HFFc6 (cell line): ENCODE measurements around the gene KSR2. TPM values are rescaled to one million over a fixed set of nuclear protein-coding genes. Genes with fewer than 3 reads are reported as not detected.

Experiments
- DNase-seq: peaks from one replicate; pipeline ENCODE4 v3.0.0-alpha.2; 2018
- H3K27ac Mint-ChIP-seq: 2 replicates; pipeline ENCODE4 v1.8.0; 2020; ENCODE audit warnings: mild to moderate bottlenecking, mixed read lengths
- H3K27me3 Mint-ChIP-seq: 2 replicates; pipeline ENCODE4 v1.8.0; 2021; ENCODE audit warnings: mild to moderate bottlenecking, moderate library complexity, mixed read lengths; ENCODE audit not compliant: insufficient read depth
- H3K36me3 Mint-ChIP-seq: 2 replicates; pipeline ENCODE4 v1.8.0; 2021; ENCODE audit warnings: low read depth, mixed read lengths
- H3K4me1 Mint-ChIP-seq: 2 replicates; pipeline ENCODE4 v1.8.0; 2020; ENCODE audit warnings: low read depth, mixed read lengths
- H3K4me3 Mint-ChIP-seq: 2 replicates; pipeline ENCODE4 v1.8.0; 2020; ENCODE audit warnings: mild to moderate bottlenecking, moderate library complexity, mixed read lengths
- H3K9me3 Mint-ChIP-seq: 2 replicates; pipeline ENCODE4 v1.8.0; 2020; ENCODE audit warnings: mild to moderate bottlenecking, mixed read lengths
- total RNA-seq, 6 experiments: library from RNA; stranded (reverse); fragmentation: NEBNext Ultra II Directional; extraction: Animal tissue kit (Norgen Biotek cat#: 25700); gene quantifications; 2 replicates in 1 of 6; 3 replicates in 5 of 6; pipeline ENCODE4 v1.2.3, GENCODE V29; 2021
- TF ChIP-seq, protein P1 (sequence below): fragments of 200-600 bp; sonication (generic); IDR thresholded peaks from 2 replicates; pipeline ENCODE4 v1.5.0; 2021; ENCODE audit warnings: antibody characterized with exemption, mild to moderate bottlenecking

KSR2 gene
- total RNA-seq, 6 experiments from 2014 or later, result 0.09 to 0.22 (median 0.12) TPM; not detected in 2

- TF ChIP-seq, protein P1, sequence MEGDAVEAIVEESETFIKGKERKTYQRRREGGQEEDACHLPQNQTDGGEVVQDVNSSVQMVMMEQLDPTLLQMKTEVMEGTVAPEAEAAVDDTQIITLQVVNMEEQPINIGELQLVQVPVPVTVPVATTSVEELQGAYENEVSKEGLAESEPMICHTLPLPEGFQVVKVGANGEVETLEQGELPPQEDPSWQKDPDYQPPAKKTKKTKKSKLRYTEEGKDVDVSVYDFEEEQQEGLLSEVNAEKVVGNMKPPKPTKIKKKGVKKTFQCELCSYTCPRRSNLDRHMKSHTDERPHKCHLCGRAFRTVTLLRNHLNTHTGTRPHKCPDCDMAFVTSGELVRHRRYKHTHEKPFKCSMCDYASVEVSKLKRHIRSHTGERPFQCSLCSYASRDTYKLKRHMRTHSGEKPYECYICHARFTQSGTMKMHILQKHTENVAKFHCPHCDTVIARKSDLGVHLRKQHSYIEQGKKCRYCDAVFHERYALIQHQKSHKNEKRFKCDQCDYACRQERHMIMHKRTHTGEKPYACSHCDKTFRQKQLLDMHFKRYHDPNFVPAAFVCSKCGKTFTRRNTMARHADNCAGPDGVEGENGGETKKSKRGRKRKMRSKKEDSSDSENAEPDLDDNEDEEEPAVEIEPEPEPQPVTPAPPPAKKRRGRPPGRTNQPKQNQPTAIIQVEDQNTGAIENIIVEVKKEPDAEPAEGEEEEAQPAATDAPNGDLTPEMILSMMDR, result no peak
- H3K9me3 Mint-ChIP-seq, result peaks cover 18% of the 10 kb centered on the region; the same call in 1 of the 2 replicates
- no peaks in the 10 kb centered on the region for H3K4me1 Mint-ChIP-seq
- H3K36me3 Mint-ChIP-seq, result no peaks in the 10 kb centered on the region
- H3K4me3 Mint-ChIP-seq, result no peak overlapping the region
- DNase-seq, result no peak
- H3K27ac Mint-ChIP-seq, result no peak overlapping the region
- H3K27me3 Mint-ChIP-seq, result peaks cover 3% of the 10 kb centered on the region
These were observed 306.6 kb downstream of the KSR2 start for GRCh38 chr12:117662220-117662619.

DNA sequence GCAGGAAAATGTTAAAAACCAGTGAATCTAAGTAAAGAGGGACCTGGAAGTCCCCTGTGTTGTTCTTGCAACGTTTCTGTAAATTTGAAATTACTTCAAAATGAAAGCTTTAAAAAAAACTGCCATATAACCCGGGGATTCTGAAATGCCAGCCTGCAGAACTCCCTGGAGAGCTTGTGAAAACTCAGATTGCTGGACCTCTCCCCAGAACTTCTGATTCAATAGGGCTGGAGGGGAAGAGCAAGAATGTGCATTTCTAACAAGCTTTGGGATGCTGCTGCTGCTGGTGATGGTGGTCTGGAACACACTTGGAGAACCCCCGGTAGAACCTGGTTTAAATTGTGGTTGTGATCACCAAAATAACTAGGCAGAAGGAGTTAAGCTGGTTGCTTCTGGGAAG, 307.3 kb downstream of the KSR2 start:
- no peaks in the 10 kb centered on the region for H3K36me3 Mint-ChIP-seq
- no peak overlapping the region for H3K27ac Mint-ChIP-seq
- H3K27me3 Mint-ChIP-seq, result peaks cover 3% of the 10 kb centered on the region
- DNase-seq, result no peak
- TF ChIP-seq, protein P1, result no peak
- H3K4me1 Mint-ChIP-seq, result no peaks in the 10 kb centered on the region
- peaks cover 18% of the 10 kb centered on the region; the same call in 1 of the 2 replicates for H3K9me3 Mint-ChIP-seq
- H3K4me3 Mint-ChIP-seq, result no peak overlapping the region

GRCh38 chr12:117660896-117661295, 307.9 kb downstream of the KSR2 start:
- DNase-seq, result no peak
- H3K9me3 Mint-ChIP-seq, result peaks cover 18% of the 10 kb centered on the region; the same call in 1 of the 2 replicates
- no peaks in the 10 kb centered on the region for H3K4me1 Mint-ChIP-seq
- peaks cover 2% of the 10 kb centered on the region for H3K27me3 Mint-ChIP-seq
- no peak overlapping the region for H3K27ac Mint-ChIP-seq
- no peak overlapping the region for H3K4me3 Mint-ChIP-seq
- TF ChIP-seq, protein P1, result no peak
- no peaks in the 10 kb centered on the region for H3K36me3 Mint-ChIP-seq

GRCh38 chr12:117658226-117658625, 310.6 kb downstream of the KSR2 start:
- H3K9me3 Mint-ChIP-seq, result peaks cover 22% of the 10 kb centered on the region; the same call in 1 of the 2 replicates
- H3K36me3 Mint-ChIP-seq, result no peaks in the 10 kb centered on the region
- no peak for DNase-seq
- H3K27ac Mint-ChIP-seq, result no peak overlapping the region
- TF ChIP-seq, protein P1, result no peak
- no peak overlapping the region for H3K4me3 Mint-ChIP-seq
- H3K27me3 Mint-ChIP-seq, result no peaks in the 10 kb centered on the region; the same call in none of the 2 replicates
- H3K4me1 Mint-ChIP-seq, result no peaks in the 10 kb centered on the region

- DNase-seq, result no peak
- H3K4me3 Mint-ChIP-seq, result no peak overlapping the region
- no peaks in the 10 kb centered on the region for H3K4me1 Mint-ChIP-seq
- H3K36me3 Mint-ChIP-seq, result no peaks in the 10 kb centered on the region
- no peak overlapping the region for H3K27ac Mint-ChIP-seq
- H3K9me3 Mint-ChIP-seq, result peaks cover 16% of the 10 kb centered on the region; the same call in 1 of the 2 replicates
- TF ChIP-seq, protein P1, result no peak
- peaks cover 9% of the 10 kb centered on the region for H3K27me3 Mint-ChIP-seq
These were observed 319.0 kb downstream of the KSR2 start for GRCh38 chr12:117649796-117650195.

- H3K9me3 Mint-ChIP-seq, result peaks cover 10% of the 10 kb centered on the region; the same call in 1 of the 2 replicates
- no peak overlapping the region for H3K27ac Mint-ChIP-seq
- TF ChIP-seq, protein P1, result no peak
- H3K36me3 Mint-ChIP-seq, result no peaks in the 10 kb centered on the region
- H3K4me3 Mint-ChIP-seq, result no peak overlapping the region
- no peak for DNase-seq
- peaks cover 7% of the 10 kb centered on the region for H3K27me3 Mint-ChIP-seq
- H3K4me1 Mint-ChIP-seq, result no peaks in the 10 kb centered on the region
These were observed 322.3 kb downstream of the KSR2 start for GRCh38 chr12:117646520-117646919.
